Activated gamma-delta T cell treated with Interleukin-2 at 50 U/mL for 16 hours (primary cell): ENCODE data around the gene TTBK1.

Source experiments
- DNase-seq: peaks from one replicate; pipeline ENCODE4 v3.0.0-alpha.2; 2020

Gene TTBK1

GRCh38 chr6:43307451-43308100, 64.3 kb downstream of the TTBK1 start:
- DNase-seq: no peak

- peak; percentile 44 for DNase-seq
Observed at GRCh38 chr6:43308101-43308989, 65.1 kb downstream of the TTBK1 start, which contains the start of gene CRIP3. Gene CRIP3 (minus strand): TSS chr6:43308826. CDS start chr6:43308792, 34 bp downstream.

GRCh38 chr6:43308990-43309477, 65.8 kb downstream of the TTBK1 start:
- DNase-seq: no peak

GRCh38 chr6:43310134-43310533, 66.9 kb downstream of the TTBK1 start:
- DNase-seq: no peak

DNA sequence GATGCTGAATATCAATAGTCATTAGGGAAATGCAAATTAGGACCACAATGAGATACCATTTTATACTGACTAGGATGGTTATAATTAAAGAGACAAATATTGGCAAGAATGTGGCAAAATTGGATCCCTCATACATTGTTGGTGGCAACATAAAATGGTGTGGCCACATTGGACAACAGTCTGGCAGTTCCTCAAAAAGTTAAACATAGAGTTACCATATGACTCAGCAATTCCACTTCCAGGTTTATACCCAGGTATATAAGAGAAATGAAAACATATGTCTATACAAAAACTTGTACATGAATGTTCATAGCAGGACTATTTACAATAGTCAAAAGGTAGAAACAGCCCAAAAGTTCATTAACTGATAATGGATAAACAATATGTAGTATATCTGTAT, 67.3 kb downstream of the TTBK1 start:
- DNase-seq: no peak

- no peak for DNase-seq
Observed at GRCh38 chr6:43311666-43312065, 68.4 kb downstream of the TTBK1 start.

DNA sequence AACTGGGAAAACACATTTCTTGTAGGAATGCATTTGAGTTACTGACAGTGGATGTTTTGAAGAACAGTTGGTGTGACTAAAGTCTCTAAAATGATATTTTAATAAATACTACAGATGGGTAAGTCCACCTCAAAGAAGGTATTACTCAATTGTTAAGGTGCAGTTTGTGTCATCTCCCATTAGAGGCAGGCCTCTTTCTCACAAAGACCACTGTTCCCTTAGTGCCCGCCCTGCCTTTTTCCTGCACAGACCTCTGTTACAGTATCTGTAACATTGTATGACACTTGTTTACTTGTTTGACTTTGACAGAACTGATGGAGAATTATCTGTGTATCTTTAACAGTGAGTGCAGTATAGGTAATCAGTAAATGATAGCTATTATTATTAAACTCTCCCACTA, 70.5 kb downstream of the TTBK1 start:
- DNase-seq: no peak

- no peak for DNase-seq
Observed at GRCh38 chr6:43318011-43318410, 74.7 kb downstream of the TTBK1 start.

DNA sequence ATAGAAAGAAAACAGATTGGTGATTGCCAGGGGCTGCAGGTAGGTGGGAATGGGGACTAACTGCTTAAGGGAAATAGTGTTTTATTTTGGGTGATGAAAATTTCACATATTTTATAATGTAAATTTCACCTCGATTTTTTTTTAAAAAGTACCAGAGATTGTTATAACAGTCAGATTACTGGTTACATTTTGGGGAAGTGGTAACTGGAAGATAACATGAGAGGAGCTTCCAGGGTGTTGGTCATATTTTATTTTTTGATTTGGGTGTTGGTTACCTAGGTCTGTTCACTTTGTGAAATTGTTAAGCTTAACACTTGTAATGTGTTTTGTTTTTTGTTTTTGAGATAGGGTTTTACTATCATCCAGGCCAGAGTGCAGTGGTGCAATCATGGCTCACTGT, 82.6 kb downstream of the TTBK1 start:
- DNase-seq: no peak

DNA sequence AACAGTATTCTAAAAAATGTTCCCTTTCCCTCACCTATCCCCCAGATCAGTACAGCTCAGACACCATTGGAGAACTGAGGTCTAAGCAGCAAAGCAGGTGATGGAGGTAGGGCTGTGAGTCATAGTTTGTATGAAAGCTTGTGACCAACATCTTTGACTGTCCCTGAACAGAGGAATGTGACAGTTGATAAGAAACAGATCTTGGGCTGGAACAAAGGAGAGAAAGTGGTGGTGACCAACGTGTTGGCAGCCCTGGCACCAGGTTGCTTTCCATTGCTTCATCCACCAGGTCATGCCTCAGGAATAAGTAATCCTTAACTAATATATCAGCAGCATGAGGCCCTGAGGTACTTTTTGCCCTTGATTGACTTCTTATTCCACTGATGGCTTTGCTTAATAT, 85.2 kb downstream of the TTBK1 start:
- no peak for DNase-seq

DNA sequence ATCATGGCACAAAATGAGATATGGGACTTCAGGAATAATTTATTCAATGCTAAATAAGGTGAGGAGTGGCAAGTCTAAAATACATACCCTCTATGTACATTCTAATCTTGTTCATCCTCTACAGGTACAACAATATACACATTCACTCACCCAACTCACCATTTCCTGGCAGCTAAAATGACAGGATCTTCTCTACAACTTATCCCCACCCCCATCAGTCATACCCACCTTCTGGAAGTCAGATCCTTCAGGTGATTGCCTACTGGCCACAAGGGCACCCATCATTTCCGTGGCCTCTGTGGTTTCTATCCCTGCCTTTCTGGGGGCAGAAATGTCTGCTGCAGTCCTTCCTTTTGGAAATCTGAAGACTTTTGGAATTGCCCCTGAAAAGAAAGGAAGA, 88.2 kb downstream of the TTBK1 start:
- DNase-seq: no peak

DNA sequence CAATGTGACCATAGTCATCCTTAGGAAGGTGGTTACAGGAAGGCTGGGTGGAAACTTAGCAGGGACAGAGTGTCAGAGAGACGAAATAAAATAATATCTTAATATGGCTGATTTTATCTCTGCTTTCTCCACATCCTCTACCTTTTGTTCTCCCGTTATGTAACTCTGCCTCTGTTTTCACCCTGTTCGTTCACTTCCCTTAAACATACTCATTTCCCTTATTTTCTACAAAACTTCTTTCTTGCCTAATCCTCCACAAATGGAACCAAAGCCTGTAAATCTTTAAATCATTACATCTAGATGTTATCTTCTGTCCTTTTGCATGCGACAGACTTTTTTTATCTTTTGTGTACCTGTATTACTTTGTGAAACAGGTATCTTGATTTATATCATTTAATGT, 88.6 kb downstream of the TTBK1 start:
- DNase-seq: no peak

DNA sequence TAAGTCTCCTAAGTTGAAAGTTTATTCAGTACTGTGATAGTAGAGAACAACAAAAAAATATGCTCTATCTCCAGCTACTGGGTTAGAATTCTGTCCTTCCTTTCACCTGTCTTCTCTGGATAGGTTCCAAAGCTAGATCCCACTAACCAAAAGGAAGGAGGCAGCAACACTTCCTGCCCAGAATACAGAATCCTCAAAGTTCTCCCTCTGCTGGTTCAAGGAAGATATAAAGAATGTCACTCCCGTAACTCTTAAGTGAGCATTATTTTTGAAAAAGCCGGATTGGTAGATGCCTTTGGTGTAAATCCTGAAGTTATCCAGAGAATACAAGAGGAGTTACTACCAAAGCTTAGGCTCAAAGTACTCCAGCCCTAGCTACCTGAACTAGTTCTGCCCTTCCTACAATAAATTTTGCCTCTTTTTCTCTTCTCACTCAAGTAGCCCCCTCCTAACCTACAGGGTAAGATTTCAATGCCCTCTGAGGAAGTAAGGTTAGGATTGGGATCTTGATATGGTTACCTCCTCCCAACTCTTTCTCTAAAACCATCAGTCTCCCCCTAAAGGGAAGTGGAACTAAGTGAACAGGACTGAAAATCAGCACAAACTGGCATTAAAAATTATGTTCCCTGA, 91.3 kb downstream of the TTBK1 start:
- DNase-seq: no peak

- no peak for DNase-seq
Observed at GRCh38 chr6:43335469-43335868, 92.2 kb downstream of the TTBK1 start.

DNA sequence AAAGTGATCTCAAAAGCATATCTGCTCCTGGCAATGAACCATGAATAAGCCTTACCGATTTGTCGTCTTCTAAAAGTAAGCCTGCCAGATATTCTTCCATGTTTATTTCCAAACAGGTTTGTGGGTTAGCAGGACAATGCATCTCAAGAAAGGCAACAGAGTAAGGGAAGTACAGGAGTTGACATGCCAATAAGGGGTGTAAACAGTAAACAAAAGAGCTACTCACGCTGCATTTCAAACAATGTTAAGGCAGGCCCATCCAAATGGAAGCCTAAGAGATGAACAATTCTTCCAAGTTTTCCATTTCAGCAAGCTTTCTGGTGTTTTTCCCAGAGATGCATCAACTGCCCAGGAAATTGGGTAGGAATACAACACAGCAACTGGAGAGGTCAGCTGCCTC, 93.1 kb downstream of the TTBK1 start:
- no peak for DNase-seq
